Endothelial cell of umbilical vein (primary cell): ENCODE measurements around the gene LARP1. TPM values are rescaled to one million over a fixed set of nuclear protein-coding genes. Genes with fewer than 3 reads are reported as not detected.
"Not testable (repeated sequence)": the region's sequence is repeated elsewhere in the genome, so short reads cannot be mapped to it uniquely, and the experiment has no call there.

Experiments used
- BruUV-seq: library from RNA; stranded (reverse); fragments of 400-500 nt; replicated peaks from 2 replicates; lab custom pipeline; 2021; lab: Mats Ljungman, UMichigan
- CTCF ChIA-PET: fragments of 300-600, 350-600 bp; sonication (Branson Sonifier 250); formaldehyde crosslinking; loops from one replicate; lab custom pipeline; 2021; ENCODE audit warnings: antibody characterized with exemption, inconsistent platforms; lab: Charles Lee
- POLR2A ChIA-PET: fragments of 300-600, 350-600 bp; sonication (Branson Sonifier 250); formaldehyde crosslinking; loops from one replicate; lab custom pipeline; 2021; ENCODE audit warnings: antibody characterized with exemption, inconsistent platforms; lab: Charles Lee
- DNase-seq: peaks from one replicate; pipeline ENCODE4 v3.0.0-alpha.2; 2011; ENCODE audit warnings: low read depth, low spot score
- FAIRE-seq: peaks from 2 replicates; lab custom pipeline; 2011; peaks lifted over from hg19 to GRCh38; lab: Jason Lieb, UNC
- H2AFZ ChIP-seq: 2 replicates; pipeline ENCODE4 v1.6.0; 2012; ENCODE audit warnings: low read depth, low read length, control low read depth, inconsistent platforms
- H3K27ac ChIP-seq: 2 replicates; pipeline ENCODE4 v1.5.1; 2011; ENCODE audit warnings: low read depth, mild to moderate bottlenecking, control low read depth, low read length, moderate library complexity; ENCODE audit not compliant: insufficient read depth
- H3K27me3 ChIP-seq, 2 experiments: 2 replicates each; pipeline versions ENCODE4 v1.6.0 to v1.6.1; 2011; ENCODE audit warnings: low read length in 2 of 2, mixed read lengths in 1 of 2; ENCODE audit not compliant: control insufficient read depth in 2 of 2, insufficient read depth in 2 of 2
- H3K36me3 ChIP-seq, 2 experiments: 2 replicates in 1 of 2; 3 replicates in 1 of 2; pipeline ENCODE4 v1.5.1; 2011; ENCODE audit warnings: low read length in 2 of 2, mild to moderate bottlenecking in 1 of 2, moderate library complexity in 1 of 2; ENCODE audit not compliant: control insufficient read depth in 2 of 2, insufficient read depth in 2 of 2; ENCODE audit errors: extremely low read depth in 1 of 2
- H3K4me1 ChIP-seq: 3 replicates; pipeline ENCODE4 v1.5.1; 2011; ENCODE audit warnings: mild to moderate bottlenecking, low read length; ENCODE audit not compliant: control insufficient read depth, insufficient read depth; ENCODE audit errors: extremely low read depth
- H3K4me2 ChIP-seq: 2 replicates; pipeline ENCODE4 v1.6.1; 2011; ENCODE audit warnings: low read length, control low read depth, mixed read lengths; ENCODE audit not compliant: insufficient read depth
- H3K4me3 ChIP-seq, 3 experiments: fragments of 200-600 bp in 1 of 3; sonication (generic), shearing (Covaris generic) in 1 of 3; replicated peaks in 1 of 3; 2 replicates each; pipeline ENCODE4 v1.5.1; 2011 to 2016; ENCODE audit warnings: control low read depth in 3 of 3, low read length in 3 of 3, mild to moderate bottlenecking in 2 of 3, inconsistent platforms in 1 of 3, low read depth in 1 of 3, moderate library complexity in 1 of 3; ENCODE audit not compliant: insufficient read depth in 1 of 3
- H3K79me2 ChIP-seq: 2 replicates; pipeline ENCODE4 v1.6.0; 2012; ENCODE audit warnings: low read length, inconsistent platforms; ENCODE audit not compliant: control insufficient read depth, insufficient read depth
- H3K9ac ChIP-seq: replicated peaks from 2 replicates; pipeline ENCODE3; 2011; ENCODE audit warnings: low read length, control low read depth; ENCODE audit not compliant: insufficient read depth; ENCODE audit errors: extremely low read depth
- H3K9me1 ChIP-seq: replicated peaks from 3 replicates; pipeline ENCODE4 v1.6.0; 2011; ENCODE audit warnings: mild to moderate bottlenecking, low read length; ENCODE audit not compliant: control insufficient read depth, insufficient read depth; ENCODE audit errors: extremely low read depth
- H3K9me3 ChIP-seq: replicated peaks from 2 replicates; pipeline ENCODE4 v1.5.1; 2012; ENCODE audit warnings: low read length, inconsistent platforms; ENCODE audit not compliant: control insufficient read depth, insufficient read depth
- H4K20me1 ChIP-seq: replicated peaks from 2 replicates; pipeline ENCODE3; 2011; ENCODE audit warnings: mild to moderate bottlenecking, low read length; ENCODE audit not compliant: control insufficient read depth, insufficient read depth; ENCODE audit errors: extremely low read depth
- EZH2 ChIP-seq: IDR thresholded peaks from 2 replicates; pipeline ENCODE4 v1.6.1; 2012; ENCODE audit warnings: borderline replicate concordance, low read depth, mild to moderate bottlenecking, moderate library complexity, low read length, inconsistent platforms; ENCODE audit not compliant: severe bottlenecking
- FOS ChIP-seq: IDR thresholded peaks from 2 replicates; pipeline ENCODE4 v1.6.1; 2011; ENCODE audit warnings: mild to moderate bottlenecking, low read length, moderate library complexity, borderline replicate concordance; ENCODE audit not compliant: insufficient read depth
- GATA2 ChIP-seq: IDR thresholded peaks from 2 replicates; pipeline ENCODE4 v1.7.0; 2011; ENCODE audit warnings: low read depth, mild to moderate bottlenecking, moderate library complexity, mixed read lengths, low read length; ENCODE audit not compliant: insufficient read length, insufficient read depth
- JUN ChIP-seq: IDR thresholded peaks from 2 replicates; pipeline ENCODE4 v1.6.1; 2011; ENCODE audit warnings: borderline replicate concordance, low read depth; ENCODE audit not compliant: insufficient read length, insufficient read depth
- MYC ChIP-seq: IDR thresholded peaks from one replicate; pipeline ENCODE4 v1.6.1; 2011; ENCODE audit warnings: mild to moderate bottlenecking, low read depth, low read length
- POLR2A ChIP-seq: IDR thresholded peaks from 2 replicates; pipeline ENCODE4 v1.6.1; 2012; ENCODE audit warnings: low read depth, mild to moderate bottlenecking, control low read depth, low read length
- POLR2AphosphoS5 ChIP-seq: IDR thresholded peaks from 2 replicates; pipeline ENCODE4 v1.6.1; 2012; ENCODE audit warnings: low read depth, mild to moderate bottlenecking, control low read depth, low read length, moderate library complexity; ENCODE audit not compliant: insufficient read depth
- dilution Hi-C: fragments of 300-500 bp; cut with MboI; formaldehyde crosslinking; loops from one replicate; pipeline ENCODE4 v1.15.0; 2019; ENCODE audit warnings: low sequenced_read_pairs; ENCODE audit not compliant: extremely low pct_ligation_motif_present
- intact Hi-C: fragments of 100-400 bp; cut with micrococcal nuclease; formaldehyde crosslinking; loops from one replicate; pipeline ENCODE4 v1.10.0; 2022
- polyA plus RNA-seq, 4 experiments: library from polyadenylated mRNA; depleted of rRNA in 3 of 4; stranded (reverse) in 3 of 4; unstranded in 1 of 4; fragments of >200 nt; gene quantifications; 2 replicates each; pipeline versions ENCODE4 v1.2.1 to v1.2.3, GENCODE V29; 2011 to 2012; ENCODE audit warnings: missing spikeins in 1 of 4
- total RNA-seq: library from RNA; stranded (reverse); gene quantifications from 2 replicates; pipeline ENCODE4 v1.2.3, GENCODE V29; 2021
- TF ChIP-seq, protein P1 (sequence below): IDR thresholded peaks from 2 replicates; pipeline ENCODE4 v1.6.1; 2011; ENCODE audit not compliant: insufficient read depth, insufficient read length
- TF ChIP-seq, protein P2 (sequence below), 2 donors: IDR thresholded peaks; 1 replicate in 1 of 2; 2 replicates in 1 of 2; pipeline ENCODE4 v1.5.1; 2011; ENCODE audit warnings: low read length in 2 of 2, mild to moderate bottlenecking in 2 of 2, moderate library complexity in 2 of 2, control low read depth in 1 of 2, inconsistent platforms in 1 of 2, low read depth in 1 of 2; ENCODE audit not compliant: insufficient read depth in 1 of 2; ENCODE audit errors: extremely low read depth in 1 of 2

LARP1 gene
- total and polyA plus RNA-seq, 2 donors (not counting 3 experiments of a cell fraction or from before 2014, with no cell fraction given), result 70.4 to 252 TPM

GRCh38 chr5:154831451-154831850 lies 76.3 kb downstream of the LARP1 start:
- ChIA-PET POLR2A (no interaction called here), CTCF (no interaction called here)
- Histone ChIP-seq H3K79me2 (no peaks in the 10 kb centered on the region), H3K4me2 (no peak overlapping the region), H3K4me1 (peaks cover 5% of the 10 kb centered on the region), H3K27ac (no peak overlapping the region), H2AFZ (no peak overlapping the region), H4K20me1 (no peaks in the 10 kb centered on the region), H3K9ac (no peak overlapping the region), H3K27me3 (no peaks in the 10 kb centered on the region), H3K9me1 (no peaks in the 10 kb centered on the region), H3K4me3 (no peak overlapping the region), H3K36me3 (peaks cover 0 to 16% of the 10 kb centered on the region in 2 experiments), H3K9me3 (no peaks in the 10 kb centered on the region)
- intact Hi-C loops (no loop called here), dilution Hi-C loops (no loop called here)
- DNase-seq, result no peak
- TF ChIP-seq POLR2A, result no peak
- TF ChIP-seq POLR2AphosphoS5, result no peak
- no peak for TF ChIP-seq JUN
- no peak for TF ChIP-seq FOS
- TF ChIP-seq EZH2, result no peak
- TF ChIP-seq MYC, result no peak
- no peak for TF ChIP-seq GATA2
- TF ChIP-seq, protein P1, sequence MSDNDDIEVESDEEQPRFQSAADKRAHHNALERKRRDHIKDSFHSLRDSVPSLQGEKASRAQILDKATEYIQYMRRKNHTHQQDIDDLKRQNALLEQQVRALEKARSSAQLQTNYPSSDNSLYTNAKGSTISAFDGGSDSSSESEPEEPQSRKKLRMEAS, result no peak
- TF ChIP-seq, protein P2, sequence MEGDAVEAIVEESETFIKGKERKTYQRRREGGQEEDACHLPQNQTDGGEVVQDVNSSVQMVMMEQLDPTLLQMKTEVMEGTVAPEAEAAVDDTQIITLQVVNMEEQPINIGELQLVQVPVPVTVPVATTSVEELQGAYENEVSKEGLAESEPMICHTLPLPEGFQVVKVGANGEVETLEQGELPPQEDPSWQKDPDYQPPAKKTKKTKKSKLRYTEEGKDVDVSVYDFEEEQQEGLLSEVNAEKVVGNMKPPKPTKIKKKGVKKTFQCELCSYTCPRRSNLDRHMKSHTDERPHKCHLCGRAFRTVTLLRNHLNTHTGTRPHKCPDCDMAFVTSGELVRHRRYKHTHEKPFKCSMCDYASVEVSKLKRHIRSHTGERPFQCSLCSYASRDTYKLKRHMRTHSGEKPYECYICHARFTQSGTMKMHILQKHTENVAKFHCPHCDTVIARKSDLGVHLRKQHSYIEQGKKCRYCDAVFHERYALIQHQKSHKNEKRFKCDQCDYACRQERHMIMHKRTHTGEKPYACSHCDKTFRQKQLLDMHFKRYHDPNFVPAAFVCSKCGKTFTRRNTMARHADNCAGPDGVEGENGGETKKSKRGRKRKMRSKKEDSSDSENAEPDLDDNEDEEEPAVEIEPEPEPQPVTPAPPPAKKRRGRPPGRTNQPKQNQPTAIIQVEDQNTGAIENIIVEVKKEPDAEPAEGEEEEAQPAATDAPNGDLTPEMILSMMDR (IDR thresholded peaks at IDR 0.05; ENCODE audit: extremely low read depth in 1 of 2, insufficient read depth in 1 of 2, low read depth in 1 of 2, low read length in 2 of 2), result no peak
- no TSS peak for BruUV-seq
- FAIRE-seq, result no peak

GRCh38 chr5:154832804-154833203 lies 77.6 kb downstream of the LARP1 start:
- FAIRE-seq, H3K27me3 ChIP-seq, H3K4me2 ChIP-seq, BruUV-seq, H3K9me3 ChIP-seq, DNase-seq, H3K9me1 ChIP-seq, POLR2A ChIA-PET, H3K9ac ChIP-seq, H3K4me1 ChIP-seq, H2AFZ ChIP-seq, H3K4me3 ChIP-seq, intact Hi-C loops, H4K20me1 ChIP-seq, CTCF ChIA-PET, H3K27ac ChIP-seq, H3K79me2 ChIP-seq, dilution Hi-C loops: not testable (repeated sequence)
- H3K36me3 ChIP-seq, result peaks cover 0 to 12% of the 10 kb centered on the region in 2 experiments
